ENCODE measurements around the gene TMBIM1.

DNA sequence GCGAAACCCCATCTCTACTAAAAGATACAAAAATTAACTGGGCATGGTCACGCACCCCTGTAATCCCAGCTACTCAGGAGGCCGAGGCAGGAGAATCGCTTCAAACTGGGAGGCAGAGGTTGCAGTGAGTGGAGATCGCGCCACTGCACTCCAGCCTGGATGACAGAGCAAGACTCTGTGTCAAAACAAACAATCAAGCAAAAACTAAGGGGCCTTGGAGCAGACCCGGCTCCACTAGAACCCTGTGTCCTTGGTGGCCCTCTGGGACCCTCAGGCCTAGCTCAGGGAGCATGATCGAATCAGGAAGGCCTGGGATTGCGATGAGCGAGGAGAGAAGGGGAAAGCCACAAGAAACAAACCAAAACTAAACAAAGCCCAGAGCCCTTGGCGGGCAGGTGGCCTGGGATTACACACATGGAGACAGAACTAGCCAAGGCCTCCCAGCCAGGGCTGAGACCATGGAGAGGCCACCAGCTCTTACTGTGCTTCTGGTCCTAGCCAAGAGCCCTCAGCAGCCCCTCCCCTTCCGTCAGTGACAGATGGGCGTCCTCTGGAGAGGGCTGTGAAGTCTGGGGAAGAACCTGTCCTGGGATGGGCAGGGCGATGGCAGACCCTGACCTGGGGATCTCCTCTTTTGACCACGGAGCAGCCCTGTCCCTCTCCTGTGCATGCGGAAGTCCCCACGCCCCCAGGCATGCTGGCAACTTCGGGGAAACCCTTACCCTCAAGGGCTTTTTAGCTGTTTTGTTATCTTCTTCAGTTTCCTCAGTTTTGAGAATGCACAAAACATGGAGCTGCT is 36.9 kb upstream of the TMBIM1 start:
- TF ChIP-seq, protein P1, sequence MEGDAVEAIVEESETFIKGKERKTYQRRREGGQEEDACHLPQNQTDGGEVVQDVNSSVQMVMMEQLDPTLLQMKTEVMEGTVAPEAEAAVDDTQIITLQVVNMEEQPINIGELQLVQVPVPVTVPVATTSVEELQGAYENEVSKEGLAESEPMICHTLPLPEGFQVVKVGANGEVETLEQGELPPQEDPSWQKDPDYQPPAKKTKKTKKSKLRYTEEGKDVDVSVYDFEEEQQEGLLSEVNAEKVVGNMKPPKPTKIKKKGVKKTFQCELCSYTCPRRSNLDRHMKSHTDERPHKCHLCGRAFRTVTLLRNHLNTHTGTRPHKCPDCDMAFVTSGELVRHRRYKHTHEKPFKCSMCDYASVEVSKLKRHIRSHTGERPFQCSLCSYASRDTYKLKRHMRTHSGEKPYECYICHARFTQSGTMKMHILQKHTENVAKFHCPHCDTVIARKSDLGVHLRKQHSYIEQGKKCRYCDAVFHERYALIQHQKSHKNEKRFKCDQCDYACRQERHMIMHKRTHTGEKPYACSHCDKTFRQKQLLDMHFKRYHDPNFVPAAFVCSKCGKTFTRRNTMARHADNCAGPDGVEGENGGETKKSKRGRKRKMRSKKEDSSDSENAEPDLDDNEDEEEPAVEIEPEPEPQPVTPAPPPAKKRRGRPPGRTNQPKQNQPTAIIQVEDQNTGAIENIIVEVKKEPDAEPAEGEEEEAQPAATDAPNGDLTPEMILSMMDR (IDR thresholded peaks at IDR 0.05): no peak
- no peak for TF ChIP-seq POLR2A (IDR thresholded peaks at IDR 0.05)
